Body of pancreas (tissue), 4 donors: ENCODE results near the gene RBMS3.

Source experiments
- CTCF ChIP-seq, 7 experiments: fragments of 450-650 bp in 4 of 7; fragments of 200-600 bp in 3 of 7; sonication (generic) in 3 of 7; IDR thresholded peaks; one replicate each; pipeline ENCODE4 v1.5.1; 2016 to 2019; ENCODE audit warnings: antibody characterized with exemption in 7 of 7
- POLR2A ChIP-seq, 3 donors: fragments of 450-650 bp; IDR thresholded peaks; one replicate each; pipeline ENCODE4 v1.6.1; 2016; ENCODE audit warnings: antibody characterized with exemption in 3 of 3, mild to moderate bottlenecking in 2 of 3

DNA sequence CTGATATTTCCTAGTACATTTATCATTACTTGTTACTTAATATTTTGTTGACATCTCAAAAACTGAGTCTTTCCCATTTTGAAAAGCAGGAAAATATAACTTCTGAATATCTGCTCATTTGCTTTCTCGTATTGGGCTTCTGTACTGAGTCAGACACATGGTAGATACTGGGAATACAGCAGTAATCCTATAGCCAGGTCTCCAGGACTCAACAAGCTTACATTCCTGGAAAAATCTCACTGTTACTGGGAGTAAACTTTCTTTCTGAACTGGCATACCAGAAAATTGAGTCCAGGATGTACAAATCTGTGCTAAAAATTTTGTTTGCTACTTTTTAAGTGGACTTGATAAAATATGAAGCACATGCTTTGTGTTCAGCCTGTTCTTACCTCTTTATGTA lies 240.4 kb downstream of the RBMS3 start:
- TF ChIP-seq CTCF (IDR thresholded peaks at IDR 0.05): no peak
- TF ChIP-seq POLR2A (IDR thresholded peaks at IDR 0.05): no peak
